Activated naive CD8-positive, alpha-beta T cell treated with anti-CD3 and anti-CD28 coated beads, Interleukin-2, amount 10 ng/mL, durations not matched to agents 7 days and 5 days (primary cell): Measurements from ENCODE around the gene MAD2L1BP. TPM values are rescaled to one million over a fixed set of nuclear protein-coding genes. Genes with fewer than 3 reads are reported as not detected.
"Not testable (repeated sequence)": the region's sequence is repeated elsewhere in the genome, so short reads cannot be mapped to it uniquely, and the experiment has no call there.

Source experiments
- ATAC-seq: fragments of 150-1000 bp; cut with Tn5 transposase; one replicate; pipeline ENCODE4 v1.10.0; 2021; ENCODE audit warnings: low read depth, moderate library complexity
- POLR2A ChIA-PET: fragments of 350-600 bp; sonication (Branson Sonifier 250); formaldehyde crosslinking; loops from one replicate; lab custom pipeline; 2021; ENCODE audit warnings: antibody characterized with exemption; lab: Charles Lee
- DNase-seq: peaks from one replicate; pipeline ENCODE4 v3.0.0; 2021
- H3K27ac Mint-ChIP-seq: one replicate; pipeline ENCODE4 v1.8.0; 2022; ENCODE audit warnings: mild to moderate bottlenecking, mixed read lengths
- H3K27me3 Mint-ChIP-seq: one replicate; pipeline ENCODE4 v1.8.0; 2022; ENCODE audit warnings: mild to moderate bottlenecking, moderate library complexity, mixed read lengths
- H3K36me3 Mint-ChIP-seq: one replicate; pipeline ENCODE4 v1.8.0; 2021; ENCODE audit warnings: mild to moderate bottlenecking, mixed read lengths
- H3K4me1 Mint-ChIP-seq: one replicate; pipeline ENCODE4 v1.8.0; 2021; ENCODE audit warnings: mixed read lengths
- H3K4me3 Mint-ChIP-seq: one replicate; pipeline ENCODE4 v1.8.0; 2022; ENCODE audit warnings: mild to moderate bottlenecking, moderate library complexity, mixed read lengths
- H3K9me3 Mint-ChIP-seq: one replicate; pipeline ENCODE4 v1.8.0; 2021; ENCODE audit warnings: mixed read lengths
- total RNA-seq, 2 experiments: library from RNA; stranded (reverse); gene quantifications; one replicate each; pipeline ENCODE4 v1.2.3, GENCODE V29; 2021

The MAD2L1BP gene
- total RNA-seq, 2 experiments from 2014 or later: 39.7 to 40.2 TPM

GRCh38 chr6:43629505-43630300 lies 5.9 kb upstream of the MAD2L1BP start:
- DNase-seq: peak; percentile 89
- peak; percentile 73 for ATAC-seq
- Mint-ChIP-seq H3K36me3 (peaks cover 24% of the 10 kb centered on the region), H3K27ac (peak overlapping the region; percentile 95), H3K4me3 (peak overlapping the region; percentile 100), H3K9me3 (no peaks in the 10 kb centered on the region), H3K27me3 (no peaks in the 10 kb centered on the region), H3K4me1 (peaks cover 34% of the 10 kb centered on the region)
- POLR2A ChIA-PET: interaction anchor here (0.6 to 2.3 kb wide), 38 partner anchors 9 to 1580 kb away, joined by 3 to 32 read pairs (median 4); partner anchors contain the start of genes BICRAL, CNPY3, HSP90AB1 and KLC4

GRCh38 chr6:43630980-43631619 lies 4.5 kb upstream of the MAD2L1BP start:
- POLR2A ChIA-PET: interaction anchor here (2.2 to 2.3 kb wide), 2 partner anchors 36 to 56 kb away, joined by 9 to 24 read pairs; partner anchors contain the start of genes POLH and XPO5
- peak overlapping the region; percentile 95 for H3K27ac Mint-ChIP-seq
- H3K9me3 Mint-ChIP-seq: no peaks in the 10 kb centered on the region
- H3K4me1 Mint-ChIP-seq: peaks cover 39% of the 10 kb centered on the region
- peaks cover 27% of the 10 kb centered on the region for H3K36me3 Mint-ChIP-seq
- peak overlapping the region; percentile 62 for H3K4me3 Mint-ChIP-seq
- DNase-seq (no peak), ATAC-seq (no peak)
- H3K27me3 Mint-ChIP-seq: no peaks in the 10 kb centered on the region

- H3K4me1 Mint-ChIP-seq: peaks cover 35% of the 10 kb centered on the region
- H3K27ac Mint-ChIP-seq: not testable (repeated sequence)
- POLR2A ChIA-PET: interaction anchor here (0.7 kb wide), 1 partner anchor 164 kb away, joined by 4 read pairs; no protein-coding TSS in a partner anchor
Measured at GRCh38 chr6:43633002-43633401, 2.6 kb upstream of the MAD2L1BP start.

GRCh38 chr6:43634702-43635303 lies 837 bp upstream of the MAD2L1BP start:
- Mint-ChIP-seq H3K27ac (peak overlapping the region; percentile 96), H3K27me3 (no peaks in the 10 kb centered on the region), H3K36me3 (peaks cover 22% of the 10 kb centered on the region), H3K4me3 (peak overlapping the region; percentile 98), H3K4me1 (peaks cover 41% of the 10 kb centered on the region), H3K9me3 (no peaks in the 10 kb centered on the region)
- no peak for ATAC-seq
- POLR2A ChIA-PET: interaction anchor here (0.6 to 2.4 kb wide), 8 partner anchors 10 to 366 kb away, joined by 3 to 14 read pairs (median 5); partner anchors contain the start of genes POLH, RSPH9, VEGFA and XPO5
- no peak for DNase-seq

More at GRCh38 chr6:43633002-43633401, 2.6 kb upstream of the MAD2L1BP start:
- ATAC-seq, DNase-seq, H3K27me3 Mint-ChIP-seq, H3K4me3 Mint-ChIP-seq, H3K9me3 Mint-ChIP-seq: not testable (repeated sequence)
- peaks cover 16% of the 10 kb centered on the region for H3K36me3 Mint-ChIP-seq

GRCh38 chr6:43636308-43636659 lies 644 bp downstream of the MAD2L1BP start:
- Mint-ChIP-seq H3K4me1 (peaks cover 40% of the 10 kb centered on the region), H3K27ac (peak overlapping the region; percentile 96), H3K4me3 (peak overlapping the region; percentile 98), H3K27me3 (no peaks in the 10 kb centered on the region), H3K9me3 (no peaks in the 10 kb centered on the region), H3K36me3 (peaks cover 30% of the 10 kb centered on the region)
- peak; percentile 15 for ATAC-seq
- peak; percentile 39 for DNase-seq
- POLR2A ChIA-PET: interaction anchor here (0.8 to 2.4 kb wide), 10 partner anchors 9 to 134 kb away, joined by 3 to 14 read pairs (median 5); partner anchors contain the start of genes MRPS18A, POLH, RSPH9 and VEGFA

GRCh38 chr6:43639984-43640800 lies 4.6 kb downstream of the MAD2L1BP start:
- no peaks in the 10 kb centered on the region for H3K9me3 Mint-ChIP-seq
- no peak overlapping the region for H3K4me3 Mint-ChIP-seq
- ATAC-seq: no peak
- no peak overlapping the region for H3K27ac Mint-ChIP-seq
- no peak for DNase-seq
- H3K27me3 Mint-ChIP-seq: no peaks in the 10 kb centered on the region
- peaks cover 29% of the 10 kb centered on the region for H3K36me3 Mint-ChIP-seq
- H3K4me1 Mint-ChIP-seq: peaks cover 40% of the 10 kb centered on the region
- POLR2A ChIA-PET: interaction anchor here (0.7 to 2.6 kb wide), 2 partner anchors 10 to 53 kb away, joined by 5 to 13 read pairs; partner anchors contain the start of gene GTPBP2

- no peaks in the 10 kb centered on the region for H3K9me3 Mint-ChIP-seq
- POLR2A ChIA-PET: interaction anchor here (0.5 to 1.7 kb wide), 5 partner anchors 9 to 651 kb away, joined by 3 to 14 read pairs (median 5); partner anchors contain the start of genes GTPBP2 and MAD2L1BP
- peaks cover 2% of the 10 kb centered on the region for H3K27me3 Mint-ChIP-seq
- ATAC-seq (peak; percentile 84), DNase-seq (peak; percentile 72)
- H3K4me3 Mint-ChIP-seq: peak within 1 kb of the TSS; percentile 86
- peaks cover 22% of the 10 kb centered on the region for H3K36me3 Mint-ChIP-seq
- H3K27ac Mint-ChIP-seq: peak within 1 kb of the TSS; percentile 74
- peaks cover 17% of the 10 kb centered on the region for H3K4me1 Mint-ChIP-seq
Measured at GRCh38 chr6:43644940-43645612, 9.4 kb downstream of the MAD2L1BP start, which contains the start of gene RSPH9. Gene RSPH9, plus strand, starts transcription at chr6:43645036. Its CDS starts 63 bp downstream, at chr6:43645099.

GRCh38 chr6:43645613-43645964 lies 9.9 kb downstream of the MAD2L1BP start:
- peak overlapping the region; percentile 74 for H3K27ac Mint-ChIP-seq
- POLR2A ChIA-PET: interaction anchor here (0.5 to 1.7 kb wide), 6 partner anchors 9 to 651 kb away, joined by 3 to 14 read pairs (median 6); partner anchors contain the start of genes GTPBP2 and MAD2L1BP
- no peaks in the 10 kb centered on the region for H3K9me3 Mint-ChIP-seq
- ATAC-seq (peak; percentile 28), DNase-seq (no peak)
- peaks cover 17% of the 10 kb centered on the region for H3K36me3 Mint-ChIP-seq
- peaks cover 14% of the 10 kb centered on the region for H3K4me1 Mint-ChIP-seq
- H3K27me3 Mint-ChIP-seq: peaks cover 2% of the 10 kb centered on the region
- peak overlapping the region; percentile 86 for H3K4me3 Mint-ChIP-seq

GRCh38 chr6:43647613-43648012 lies 12.0 kb downstream of the MAD2L1BP start:
- Mint-ChIP-seq H3K9me3 (no peaks in the 10 kb centered on the region), H3K27ac (no peak overlapping the region), H3K27me3 (peaks cover 4% of the 10 kb centered on the region), H3K36me3 (peaks cover 12% of the 10 kb centered on the region), H3K4me3 (no peak overlapping the region), H3K4me1 (peaks cover 11% of the 10 kb centered on the region)
- POLR2A ChIA-PET: interaction anchor here (1.6 kb wide), 1 partner anchor 15 kb away, joined by 6 read pairs; no protein-coding TSS in a partner anchor
- DNase-seq (no peak), ATAC-seq (no peak)

- Mint-ChIP-seq H3K27me3 (peaks cover 4% of the 10 kb centered on the region), H3K9me3 (no peaks in the 10 kb centered on the region)
- POLR2A ChIA-PET: interaction anchor here (1.3 to 1.6 kb wide), 2 partner anchors 14 to 19 kb away, joined by 4 to 6 read pairs; partner anchors contain the start of gene GTPBP2
Measured at GRCh38 chr6:43648248-43648647, 12.6 kb downstream of the MAD2L1BP start.

GRCh38 chr6:43652822-43653221 lies 17.2 kb downstream of the MAD2L1BP start:
- POLR2A ChIA-PET: interaction anchor here (1.1 kb wide), 1 partner anchor 25 kb away, joined by 4 read pairs; no protein-coding TSS in a partner anchor
- H3K27ac Mint-ChIP-seq, H3K4me3 Mint-ChIP-seq, H3K9me3 Mint-ChIP-seq, ATAC-seq, H3K4me1 Mint-ChIP-seq, DNase-seq, H3K36me3 Mint-ChIP-seq: not testable (repeated sequence)
- peaks cover 11% of the 10 kb centered on the region for H3K27me3 Mint-ChIP-seq

More at GRCh38 chr6:43648248-43648647, 12.6 kb downstream of the MAD2L1BP start:
- Mint-ChIP-seq H3K4me3 (no peak overlapping the region), H3K27ac (no peak overlapping the region), H3K36me3 (peaks cover 12% of the 10 kb centered on the region), H3K4me1 (peaks cover 11% of the 10 kb centered on the region)
- ATAC-seq: no peak
- no peak for DNase-seq
